ENCODE results near the gene ZFPM1.
"Not testable (repeated sequence)": the region's sequence is repeated elsewhere in the genome, so short reads cannot be mapped to it uniquely, and the experiment has no call there.

Gene ZFPM1

DNA sequence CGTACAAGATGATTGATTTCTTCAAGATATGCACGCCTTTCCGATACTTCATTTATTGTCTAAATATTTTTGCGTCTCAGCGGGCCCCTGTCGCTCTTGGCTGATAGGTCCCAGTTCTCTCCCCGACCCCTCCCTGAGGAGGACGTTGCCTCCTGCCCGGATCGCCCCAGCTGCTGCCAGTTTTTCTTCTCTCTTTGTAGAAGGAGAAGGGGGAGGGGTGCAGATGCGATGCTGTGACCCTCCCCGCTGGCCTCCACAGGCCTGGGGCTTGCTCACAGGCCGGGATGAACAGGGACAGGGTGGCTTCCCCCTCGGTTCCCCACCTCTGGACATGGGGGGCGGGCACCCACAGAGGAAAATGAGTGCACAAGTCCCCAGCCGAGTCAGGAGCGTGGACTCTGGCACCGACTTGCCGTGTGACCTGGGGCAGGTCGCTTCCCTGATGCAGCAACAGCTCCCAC is 63.6 kb downstream of the ZFPM1 start:
- DNase-seq, result no peak

DNA sequence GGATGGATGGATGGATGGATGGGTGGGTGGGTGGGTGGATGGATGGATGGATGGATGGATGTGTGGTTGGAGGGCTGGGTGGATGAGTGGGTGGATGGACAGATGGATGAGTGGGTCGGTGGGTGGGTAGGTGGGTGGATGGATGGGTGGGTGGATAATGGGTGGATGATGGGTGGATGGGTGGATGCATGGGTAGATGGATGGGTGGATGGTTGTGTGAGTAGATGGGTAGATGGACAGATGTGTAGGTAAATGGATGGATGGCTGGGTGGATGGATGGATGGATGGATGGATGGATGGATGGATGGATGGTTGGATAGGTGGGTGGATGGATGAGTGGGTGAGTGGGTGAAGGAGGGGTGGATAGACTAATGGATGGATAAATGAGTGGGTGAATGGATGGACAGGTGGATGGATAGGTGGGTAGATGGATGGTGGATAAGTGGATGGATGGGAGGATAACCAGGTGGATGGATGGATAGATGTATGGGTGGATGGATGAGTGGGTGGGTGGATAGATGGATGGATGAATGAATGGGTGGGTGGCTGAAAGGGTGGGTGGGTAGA is 64.2 kb downstream of the ZFPM1 start:
- DNase-seq, result not testable (repeated sequence)

DNA sequence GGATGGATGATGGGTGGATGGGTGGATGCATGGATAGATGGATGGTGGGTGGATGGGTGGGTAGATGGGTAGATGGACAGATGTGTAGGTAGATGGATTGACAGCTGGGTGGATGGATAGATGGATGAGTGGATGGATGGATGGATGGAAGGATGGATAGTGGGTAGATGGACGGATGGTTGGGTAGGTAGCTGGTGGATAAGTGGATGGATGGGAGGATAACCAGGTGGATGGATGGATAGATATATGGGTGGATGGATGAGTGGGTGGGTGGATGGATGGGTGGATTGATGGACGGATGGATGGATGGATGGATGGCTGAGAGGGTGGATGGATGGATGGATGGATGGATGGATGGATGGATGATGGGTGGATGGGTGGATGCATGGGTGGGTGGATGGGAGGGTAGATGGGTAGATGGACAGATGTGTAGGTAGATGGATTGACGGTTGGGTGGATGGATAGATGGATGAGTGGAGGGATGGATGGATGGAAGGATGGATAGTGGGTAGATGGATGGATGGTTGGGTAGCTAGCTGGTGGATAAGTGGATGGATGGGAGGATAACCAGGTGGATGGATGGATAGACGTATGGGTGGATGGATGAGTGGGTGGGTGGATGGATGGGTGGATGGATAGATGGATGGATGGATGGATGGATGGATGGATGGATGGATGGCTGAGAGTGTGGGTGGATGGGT is 65.5 kb downstream of the ZFPM1 start:
- DNase-seq, result not testable (repeated sequence)

DNA sequence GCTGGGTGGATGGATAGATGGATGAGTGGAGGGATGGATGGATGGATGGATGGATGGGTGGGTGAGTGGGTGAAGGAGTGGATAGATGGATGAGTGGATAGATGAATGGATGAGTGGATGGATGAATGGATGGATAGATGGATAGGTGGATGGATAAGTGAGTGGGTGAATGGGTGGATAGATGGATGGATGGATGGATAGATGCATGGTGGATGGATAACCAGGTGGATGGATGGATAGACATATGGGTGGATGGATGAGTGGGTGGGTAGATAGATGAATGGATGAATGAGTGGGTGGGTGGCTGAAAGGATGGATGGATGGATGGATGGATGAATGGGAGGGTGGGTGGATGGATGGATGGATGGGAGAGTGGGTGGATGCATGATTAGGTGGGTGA is 66.2 kb downstream of the ZFPM1 start:
- no peak for DNase-seq

DNA sequence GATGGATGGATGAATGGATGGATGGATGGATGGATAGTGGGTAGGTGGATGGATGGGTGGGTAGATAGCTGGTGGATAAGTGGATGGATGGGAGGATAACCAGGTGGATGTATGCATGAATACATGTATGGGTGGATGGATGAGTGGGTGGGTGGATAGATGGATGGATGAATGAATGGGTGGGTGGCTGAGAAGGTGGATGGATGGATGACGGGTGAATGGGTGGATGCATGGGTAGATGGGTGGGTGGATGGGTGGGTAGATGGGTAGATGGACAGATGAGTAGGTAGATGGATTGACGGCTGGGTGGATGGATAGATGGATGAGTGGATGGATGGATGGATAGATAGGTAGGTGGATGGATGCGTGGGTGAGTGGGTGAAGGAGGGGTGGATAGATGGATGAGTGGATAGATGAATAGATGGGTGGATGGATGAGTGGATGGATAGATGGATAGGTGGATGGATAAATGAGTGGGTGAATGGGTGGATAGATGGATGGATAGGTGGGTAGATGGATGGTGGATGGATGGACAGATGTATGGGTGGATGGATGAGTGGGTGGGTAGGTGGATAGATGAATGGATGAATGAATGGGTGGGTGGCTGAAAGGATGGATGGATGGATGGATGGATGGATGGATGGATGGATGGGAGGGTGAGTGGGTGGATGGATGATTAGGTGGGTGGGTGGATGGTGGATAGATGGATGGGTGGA is 67.0 kb downstream of the ZFPM1 start:
- DNase-seq, result no peak

DNA sequence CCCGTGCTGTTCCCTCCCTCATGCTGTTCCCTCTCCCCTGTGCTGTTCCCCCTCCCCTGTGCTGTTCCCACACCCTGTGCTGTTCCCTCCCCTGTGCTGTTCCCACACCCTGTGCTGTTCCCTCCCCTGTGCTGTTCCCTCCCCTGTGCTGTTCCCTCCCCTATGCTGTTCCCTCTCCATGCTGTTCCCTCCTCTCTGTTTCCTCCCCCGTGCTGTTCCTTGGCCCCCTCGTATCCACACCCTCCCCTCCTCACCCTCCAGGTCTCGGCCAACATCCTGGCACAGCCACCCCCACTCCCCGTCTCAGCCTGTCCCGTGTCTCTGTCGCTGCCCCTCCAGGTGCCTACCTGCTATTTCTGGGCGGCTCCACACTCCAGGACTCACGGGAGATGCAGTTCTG is 68.6 kb downstream of the ZFPM1 start:
- DNase-seq, result no peak

DNA sequence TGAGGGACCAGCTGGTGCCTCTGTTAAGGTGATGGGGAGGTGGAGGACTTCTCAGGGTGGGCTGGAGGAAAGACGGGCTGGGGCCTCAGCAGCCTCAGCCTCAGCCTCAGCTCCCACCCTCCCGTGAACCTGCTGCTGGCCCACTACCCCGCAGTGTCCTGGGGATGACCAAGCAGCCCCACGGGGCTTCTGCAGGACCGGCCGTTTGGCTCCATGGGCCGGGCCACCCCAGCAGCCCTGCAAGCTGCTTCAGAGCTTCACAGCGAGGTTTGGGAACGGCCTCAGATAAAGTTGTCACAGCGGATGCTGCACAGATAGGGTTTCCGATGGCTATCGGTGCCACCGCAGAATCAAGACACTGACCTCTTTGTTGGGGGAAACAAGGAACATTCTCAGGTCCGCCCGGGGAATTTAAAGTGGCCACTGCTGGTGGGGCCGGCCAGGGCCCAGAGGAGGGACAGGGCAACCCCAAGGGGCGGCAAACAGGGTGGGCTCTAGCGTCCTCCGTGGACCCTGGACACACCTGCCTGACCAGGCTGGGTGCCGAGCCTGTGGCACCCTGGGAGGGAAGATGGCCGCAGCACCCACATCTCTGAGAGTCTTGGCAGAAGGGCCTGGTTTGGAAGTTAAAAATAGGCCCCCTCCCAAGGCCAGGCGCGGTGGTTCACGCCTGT is 69.3 kb downstream of the ZFPM1 start:
- DNase-seq, result no peak

DNA sequence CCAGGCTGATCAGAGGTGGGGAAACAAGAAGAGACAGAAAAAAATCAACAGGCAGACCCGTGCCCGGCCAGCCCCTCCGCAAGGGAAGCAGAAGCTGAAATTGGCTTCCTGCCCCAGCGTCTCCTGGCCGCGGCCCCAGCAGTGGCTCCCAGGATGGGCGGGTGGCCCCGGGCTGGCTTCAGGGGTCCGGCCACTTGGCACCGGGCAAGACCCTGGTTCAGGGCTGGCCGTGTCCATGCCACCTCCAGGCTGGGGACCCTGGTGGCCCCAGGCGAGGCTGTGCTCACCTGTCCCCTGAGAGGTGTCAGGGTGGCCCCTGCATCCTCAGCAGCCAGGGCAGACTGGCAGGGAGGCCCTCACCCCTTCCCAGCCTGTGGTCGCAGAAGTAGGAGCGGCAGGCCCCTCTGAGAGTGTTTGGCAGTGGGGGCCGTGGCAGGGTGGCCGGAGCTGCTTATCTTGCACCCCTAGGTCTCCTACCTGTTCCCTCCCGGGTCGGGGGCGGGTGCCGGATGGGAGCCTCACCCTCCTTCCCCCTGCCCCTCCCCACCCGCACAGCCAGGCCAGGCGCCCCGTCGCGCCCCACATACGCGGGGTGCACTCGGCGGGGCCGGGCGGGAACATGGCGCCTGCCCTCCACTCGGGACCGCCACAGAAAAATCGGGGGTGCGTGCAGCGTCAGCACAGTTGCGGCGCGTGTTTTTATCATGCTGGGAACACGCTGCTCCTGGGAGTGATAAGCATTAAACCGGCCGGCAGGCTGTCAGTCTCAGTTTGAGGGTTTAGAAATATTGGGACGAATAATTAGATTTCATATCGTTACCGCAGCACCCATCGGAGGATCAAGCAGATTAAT is 70.5 kb downstream of the ZFPM1 start:
- DNase-seq, result no peak

DNA sequence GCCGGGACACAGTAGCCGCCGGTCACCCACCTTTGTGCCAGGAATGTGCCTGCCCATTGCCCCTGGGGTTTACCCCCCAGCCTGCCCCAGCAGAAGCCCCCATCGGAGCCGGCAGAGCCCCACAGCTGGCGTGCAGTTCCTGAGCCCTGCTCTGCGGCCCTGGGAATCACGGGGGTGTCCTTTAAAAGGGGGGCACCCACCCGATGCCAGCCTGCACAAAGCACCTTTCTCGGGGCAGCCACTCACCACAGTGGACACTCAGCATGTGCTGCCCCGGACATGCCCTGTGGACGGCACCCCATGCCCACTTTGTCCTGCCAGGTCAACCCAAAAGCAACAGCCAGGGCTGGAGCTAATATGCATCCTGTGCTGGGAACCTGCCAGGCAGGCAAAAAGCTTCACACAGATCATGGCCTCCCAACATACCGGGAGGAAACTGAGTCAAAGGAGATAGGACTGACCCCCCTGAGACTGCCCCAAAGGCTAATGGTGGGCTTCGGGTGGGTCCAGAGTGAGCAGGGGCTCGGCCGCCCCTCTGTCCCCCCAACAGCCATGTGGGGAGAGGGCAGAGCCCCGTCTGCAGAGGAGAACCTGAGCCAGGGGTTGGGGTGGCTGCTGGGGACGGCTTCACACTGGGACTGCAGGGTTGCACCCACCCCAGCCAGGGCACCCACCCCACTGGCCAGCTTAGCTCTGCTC is 71.3 kb downstream of the ZFPM1 start:
- DNase-seq, result no peak

DNA sequence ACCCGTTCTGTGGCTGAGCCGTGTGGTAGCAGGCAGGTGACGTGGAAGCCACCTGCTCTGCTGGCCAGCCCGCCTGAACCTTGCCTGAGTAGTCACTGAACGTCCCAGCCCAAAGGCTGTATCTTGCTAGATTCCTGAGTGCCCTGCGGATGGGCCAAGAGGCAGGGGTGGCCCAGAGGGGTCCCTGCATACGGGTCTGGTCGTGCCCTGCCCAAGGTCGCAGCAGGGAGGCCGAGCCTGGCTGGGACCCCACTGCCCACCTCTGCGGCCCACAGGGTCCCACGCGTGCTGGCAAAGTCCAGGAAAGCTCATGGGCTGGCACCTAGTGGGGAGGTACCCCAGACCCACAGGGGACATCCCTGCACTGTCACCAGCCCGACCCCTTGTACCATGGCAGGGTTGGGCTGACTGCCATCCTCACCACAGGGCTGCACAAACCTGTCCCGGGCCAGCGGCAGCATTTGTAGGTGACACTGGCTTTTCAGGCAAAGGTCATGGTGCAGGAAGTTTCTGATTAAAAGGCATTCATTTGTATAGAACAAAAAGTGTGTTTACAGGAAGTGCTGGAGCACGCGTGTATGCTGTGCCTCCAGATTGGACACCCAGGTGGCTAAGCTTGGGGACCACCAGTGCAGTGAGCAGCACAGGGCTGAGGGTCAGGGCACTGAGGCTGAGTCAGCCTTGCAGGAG is 72.0 kb downstream of the ZFPM1 start:
- no peak for DNase-seq

DNA sequence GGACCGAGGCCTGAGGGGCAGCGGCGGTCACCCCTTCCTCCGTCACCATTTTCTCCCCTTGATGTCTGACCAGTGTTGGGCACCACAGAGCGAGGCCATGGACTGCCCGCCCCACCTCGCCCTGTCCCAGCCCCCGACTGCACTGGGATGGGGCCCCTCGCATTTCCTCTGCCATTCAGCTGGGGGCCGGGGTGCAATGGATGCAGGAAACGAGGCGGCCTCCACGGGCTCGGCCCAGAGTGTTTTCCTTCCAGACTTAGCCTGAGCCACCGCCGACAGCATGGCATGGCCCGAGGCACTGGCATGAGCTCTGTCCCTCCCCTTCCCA is 72.5 kb downstream of the ZFPM1 start:
- no peak for DNase-seq

DNA sequence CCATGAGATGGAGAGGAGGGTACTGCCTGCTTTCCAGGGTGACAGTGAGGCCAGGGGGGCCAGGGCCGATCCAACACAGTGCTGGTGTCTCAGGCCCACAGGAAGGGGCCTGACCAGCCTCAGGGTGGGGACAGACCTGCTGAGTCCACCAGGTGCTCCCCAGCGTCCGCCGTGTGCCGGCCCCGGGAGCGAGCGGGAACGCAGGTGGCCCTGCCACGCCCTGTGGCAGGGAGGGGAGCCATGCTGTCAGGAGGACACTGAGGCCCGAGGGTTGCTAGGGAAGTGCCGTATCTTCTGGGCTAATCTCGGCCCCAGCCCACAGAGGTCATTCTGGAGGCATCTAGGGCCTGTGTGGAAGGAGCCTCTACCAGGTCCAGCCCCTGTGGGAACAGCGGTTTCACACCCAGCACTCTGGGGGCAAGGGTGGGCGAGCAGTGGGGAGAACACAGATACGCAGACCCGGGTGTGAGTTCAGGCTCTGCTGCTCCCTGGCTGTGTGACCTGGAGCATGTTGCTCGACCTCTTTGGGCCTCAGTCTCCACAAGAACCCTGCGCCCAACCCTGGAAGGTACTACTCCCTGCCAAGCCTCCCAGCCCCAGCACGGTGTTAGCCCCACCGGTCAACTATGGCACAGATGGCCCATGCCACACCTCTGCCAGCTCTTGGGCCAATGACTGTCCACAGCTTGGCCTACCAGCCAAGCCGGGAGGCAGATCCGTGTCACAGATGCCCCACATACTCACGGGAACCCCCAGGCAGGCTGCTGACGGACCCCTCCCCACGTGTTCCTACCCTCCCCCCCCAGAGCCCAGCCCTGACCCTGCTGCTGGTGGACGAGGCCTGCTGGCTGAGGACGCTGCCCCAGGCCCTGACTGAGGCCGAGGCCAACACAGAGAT is 73.2 kb downstream of the ZFPM1 start:
- no peak for DNase-seq

DNA sequence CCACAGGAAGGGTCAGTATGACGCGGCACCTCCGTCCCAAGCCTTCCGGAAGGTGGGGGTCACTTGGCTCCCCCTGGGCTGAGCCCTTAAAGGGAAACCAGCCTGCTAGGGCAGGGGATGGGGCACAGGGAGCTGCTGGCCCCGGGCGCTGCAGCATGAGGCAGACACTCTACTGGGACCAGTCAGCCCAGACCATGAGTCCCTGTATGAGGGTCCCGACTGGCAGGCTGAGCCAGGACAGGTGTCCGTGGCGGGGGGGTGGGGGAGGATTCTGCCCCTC is 73.8 kb downstream of the ZFPM1 start:
- DNase-seq, result no peak

DNA sequence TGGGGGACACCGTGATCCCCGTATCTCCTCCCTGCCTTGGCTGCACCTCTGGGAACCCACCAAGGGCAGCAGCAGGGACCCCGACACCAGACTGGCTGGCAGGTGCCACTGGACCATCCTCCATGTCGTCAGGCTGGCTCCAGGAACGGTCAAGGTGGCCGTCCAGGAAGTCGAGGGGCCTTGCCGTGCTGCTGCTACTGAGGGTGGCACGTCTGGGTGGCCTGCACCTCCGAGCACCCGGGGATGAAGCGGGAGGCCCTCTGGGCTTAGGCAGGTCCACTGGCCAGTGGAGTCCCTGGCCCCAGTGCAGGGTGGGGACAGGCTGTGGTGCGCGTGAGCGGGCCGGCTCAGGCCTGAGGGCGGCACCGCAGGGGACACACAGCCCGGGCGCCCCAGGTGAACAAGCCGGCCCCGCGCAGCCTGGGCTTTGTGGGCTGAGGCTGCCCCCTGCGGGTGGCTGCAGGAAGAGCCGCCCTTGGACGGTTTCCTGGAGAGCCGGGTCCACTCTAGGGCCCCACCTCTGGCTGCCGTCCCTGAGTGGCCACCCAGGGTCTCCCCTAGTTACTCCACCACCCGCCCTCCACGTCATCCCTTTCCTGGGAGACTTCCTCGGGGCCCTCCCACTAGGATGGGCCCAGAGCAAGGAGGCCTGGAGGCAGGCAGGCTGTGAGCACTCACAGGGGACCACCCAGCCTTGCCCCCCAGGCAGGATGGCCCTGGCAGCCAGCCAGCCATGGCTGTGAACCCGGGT is 74.3 kb downstream of the ZFPM1 start:
- peak; percentile 63 to 68 for DNase-seq

DNA sequence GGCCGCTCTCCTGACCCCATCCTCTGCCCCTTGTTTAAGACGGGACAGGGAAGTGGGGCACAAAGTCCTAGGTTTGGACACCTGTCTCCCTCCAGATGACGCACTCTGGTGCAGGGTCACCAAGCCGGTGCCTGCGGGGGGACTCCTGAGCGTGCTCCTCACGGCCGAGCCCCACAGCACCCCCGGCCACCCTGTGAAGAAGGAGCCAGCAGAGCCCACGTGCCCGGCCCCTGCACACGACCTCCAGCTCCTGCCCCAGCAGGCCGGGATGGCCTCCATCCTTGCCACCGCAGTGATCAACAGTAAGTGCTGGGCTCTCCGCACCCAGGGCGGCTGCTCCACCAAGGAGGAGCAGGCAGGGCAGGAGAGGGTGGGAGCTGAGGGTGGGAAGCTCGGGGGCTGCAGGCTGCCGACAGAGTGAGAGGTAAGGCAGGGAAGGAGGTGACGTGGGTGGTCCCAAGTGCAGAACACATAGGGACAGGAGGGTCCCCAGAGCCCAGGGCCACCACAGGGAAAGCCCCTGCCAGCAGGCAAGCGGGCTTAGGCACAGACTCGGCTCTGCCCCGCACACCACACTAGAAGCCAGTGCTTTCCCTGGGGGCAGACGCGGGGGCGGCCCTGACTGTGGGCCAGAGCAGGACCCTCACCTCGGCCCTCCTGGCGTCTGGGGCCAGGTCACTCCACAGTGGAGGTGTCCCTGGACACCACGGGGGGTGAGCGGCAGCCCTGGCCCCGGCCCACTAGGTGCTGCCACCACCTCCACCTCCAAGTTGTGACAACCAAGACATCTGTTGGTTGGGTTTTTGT is 75.1 kb downstream of the ZFPM1 start:
- no peak for DNase-seq

DNA sequence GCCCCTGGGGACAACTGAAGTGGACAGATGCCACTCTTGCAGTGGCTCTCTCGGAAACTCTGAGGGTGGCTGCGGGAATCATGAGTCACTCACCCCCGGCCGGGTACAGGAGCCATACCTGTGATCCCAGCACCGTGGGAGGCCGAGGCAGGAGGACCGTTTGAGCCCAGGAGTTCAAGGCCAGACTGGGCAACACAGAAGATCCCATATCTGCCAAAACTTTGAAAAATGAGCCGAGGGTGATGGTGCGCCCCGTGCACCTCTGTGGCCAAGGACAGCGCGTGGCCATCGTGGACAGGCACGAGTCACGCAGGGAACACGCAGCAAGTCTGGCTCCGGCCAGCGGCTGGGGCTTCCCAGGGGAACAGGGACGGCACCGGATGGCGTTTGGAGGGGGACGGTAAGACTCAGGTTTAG is 75.8 kb downstream of the ZFPM1 start:
- DNase-seq, result no peak

DNA sequence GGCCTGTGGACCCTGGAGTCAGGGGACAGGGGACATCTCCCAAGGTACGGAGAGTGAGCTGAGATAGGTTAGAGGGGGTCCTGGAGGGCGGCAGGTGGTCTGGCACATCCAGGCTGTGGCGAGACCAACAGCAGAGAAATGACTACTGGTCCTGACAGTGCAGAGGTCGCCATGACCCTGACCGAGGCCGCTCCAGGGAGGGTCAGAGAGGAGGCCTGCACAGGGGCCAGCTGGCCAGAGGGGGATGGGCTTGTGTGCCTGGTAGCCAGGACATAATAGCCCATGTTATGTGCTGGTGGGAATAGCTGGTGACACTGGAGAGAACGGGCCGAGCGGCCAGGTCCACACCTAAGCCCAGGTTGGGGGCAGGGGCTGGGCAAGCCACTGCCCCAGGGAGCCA is 76.5 kb downstream of the ZFPM1 start:
- no peak for DNase-seq

DNA sequence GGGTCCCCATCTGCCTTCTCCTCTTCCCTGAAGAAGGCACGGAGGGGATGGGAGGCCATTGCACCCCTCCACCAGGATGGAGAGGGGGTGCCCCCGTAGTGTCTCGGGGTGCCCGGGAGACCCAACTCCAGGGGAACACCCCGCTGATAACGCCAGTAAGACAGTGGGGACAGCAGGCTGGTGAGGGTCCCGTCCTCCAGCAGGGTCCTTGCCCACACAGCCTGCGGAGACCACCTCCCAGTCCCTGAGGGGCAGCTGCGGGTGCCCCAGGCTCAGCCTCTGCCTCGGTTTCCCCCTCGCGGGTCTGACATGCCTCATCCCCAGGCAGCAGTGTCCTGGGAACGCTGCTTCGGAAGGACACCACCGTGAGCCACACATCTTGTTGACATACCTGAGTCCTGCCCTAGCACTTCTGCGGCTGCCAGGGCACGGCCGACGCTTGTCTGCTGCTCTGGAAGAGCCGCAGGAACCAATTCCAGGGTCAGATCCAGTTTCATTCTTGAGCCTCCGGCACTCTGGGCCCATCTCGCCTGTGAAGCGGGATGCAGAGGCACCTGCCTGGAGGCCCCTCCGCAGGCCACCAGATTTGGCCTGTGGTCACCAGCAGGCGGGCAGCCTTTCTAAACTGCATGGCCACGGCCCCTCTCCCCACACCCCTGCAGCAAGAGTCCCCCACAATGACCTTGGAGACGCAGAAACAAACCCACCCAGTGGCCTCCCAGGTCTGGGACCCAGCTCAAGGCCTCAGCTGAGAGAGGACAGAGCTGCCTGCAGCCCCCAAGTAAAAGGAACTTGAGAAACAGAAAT is 77.2 kb downstream of the ZFPM1 start:
- DNase-seq, result no peak

All from SHP77 (cell line).